ENCODE results near the gene DGKH. TPM values are rescaled to one million over a fixed set of nuclear protein-coding genes. Genes with fewer than 3 reads are reported as not detected.
A peak's percentile ranks its signal among the peaks of the same experiment; 100 is the strongest.

The DGKH gene
- total and polyA plus RNA-seq, 9 of the 15 experiments (the other 6 are each of a cell fraction or from before 2014, with no cell fraction given) = 0.38 to 4.4 (median 3.1) TPM

GRCh38 chr13:42274386-42275097 is 226.1 kb downstream of the DGKH start (continued):
- TF ChIP-seq HNRNPH1 (optimal IDR thresholded peaks at IDR 0.05; ENCODE audit: low read depth, low read length) = no peak
- no peak for TF ChIP-seq XRCC4 (IDR thresholded peaks at IDR 0.05; ENCODE audit: extremely low read depth, insufficient read depth, insufficient read length)
- peak; percentile 68; the same call in 1 of the 2 replicates for TF ChIP-seq EP400 (IDR thresholded peaks at IDR 0.05)
- TF ChIP-seq FOXP1 (CRISPR knock-in tag; IDR thresholded peaks at IDR 0.05) = no peak
- no peak for TF ChIP-seq FUS (optimal IDR thresholded peaks at IDR 0.05; ENCODE audit: low read depth, low read length)
- TF ChIP-seq, protein P1, sequence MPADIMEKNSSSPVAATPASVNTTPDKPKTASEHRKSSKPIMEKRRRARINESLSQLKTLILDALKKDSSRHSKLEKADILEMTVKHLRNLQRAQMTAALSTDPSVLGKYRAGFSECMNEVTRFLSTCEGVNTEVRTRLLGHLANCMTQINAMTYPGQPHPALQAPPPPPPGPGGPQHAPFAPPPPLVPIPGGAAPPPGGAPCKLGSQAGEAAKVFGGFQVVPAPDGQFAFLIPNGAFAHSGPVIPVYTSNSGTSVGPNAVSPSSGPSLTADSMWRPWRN (IDR thresholded peaks at IDR 0.05; ENCODE audit: low read depth) = no peak
- TF ChIP-seq ZNF318 (IDR thresholded peaks at IDR 0.05; ENCODE audit: borderline replicate concordance in 1 of 2, low read depth in 1 of 2) = no peak
- TF ChIP-seq BCOR (IDR thresholded peaks at IDR 0.05) = no peak
- TF ChIP-seq NFE2 (IDR thresholded peaks at IDR 0.05; ENCODE audit: low read depth) = no peak

All from K562 (cell line).